Activated CD8-positive, alpha-beta memory T cell treated with anti-CD3 and anti-CD28 coated beads, Interleukin-2, amount 50 U/mL, for 4 hours (primary cell): ENCODE data around the gene NUP205.
"Not testable (repeated sequence)": the region's sequence is repeated elsewhere in the genome, so short reads cannot be mapped to it uniquely, and the experiment has no call there.

ENCODE experiments used
- DNase-seq: peaks from one replicate; pipeline ENCODE4 v3.0.0-alpha.2; 2020

Gene NUP205

GRCh38 chr7:135670179-135670578 is 112.5 kb downstream of the NUP205 start:
- no peak for DNase-seq

DNA sequence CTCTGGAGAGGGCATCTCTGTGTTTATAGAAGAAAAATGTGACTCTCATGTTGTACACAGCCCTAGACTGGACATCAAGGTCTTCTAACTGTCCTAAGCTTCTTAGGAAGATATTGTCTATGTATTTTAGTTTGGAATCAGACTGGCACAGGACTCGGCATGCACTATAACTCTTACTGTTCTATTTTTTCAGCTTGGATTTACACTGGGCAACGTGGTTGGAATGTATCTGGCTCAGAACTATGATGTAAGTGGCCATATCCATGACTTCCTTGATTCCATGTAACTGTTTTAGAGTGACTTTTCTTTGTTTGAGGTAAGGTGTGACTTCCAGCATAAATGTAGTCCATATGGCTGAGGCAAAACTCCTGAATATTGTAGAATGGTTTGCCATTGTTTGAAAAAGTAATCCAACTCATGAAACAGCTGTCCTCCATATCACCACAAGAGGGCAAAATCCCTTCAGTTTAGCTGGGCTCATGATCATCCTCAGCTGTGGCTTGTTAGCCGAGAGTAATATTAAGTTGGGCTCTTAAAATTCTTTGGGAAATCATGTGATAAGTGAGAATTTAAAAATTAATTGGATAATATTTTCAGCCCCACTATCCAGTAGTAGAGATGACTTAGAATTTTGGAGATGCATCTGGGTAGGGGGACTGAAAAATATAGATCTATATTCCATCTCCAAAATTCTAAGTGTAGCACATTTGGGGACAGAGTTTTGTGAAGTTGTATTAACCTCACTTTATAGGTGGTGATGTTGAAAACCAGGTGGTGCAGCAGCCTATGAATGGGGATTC is 115.0 kb downstream of the NUP205 start:
- DNase-seq: no peak

DNA sequence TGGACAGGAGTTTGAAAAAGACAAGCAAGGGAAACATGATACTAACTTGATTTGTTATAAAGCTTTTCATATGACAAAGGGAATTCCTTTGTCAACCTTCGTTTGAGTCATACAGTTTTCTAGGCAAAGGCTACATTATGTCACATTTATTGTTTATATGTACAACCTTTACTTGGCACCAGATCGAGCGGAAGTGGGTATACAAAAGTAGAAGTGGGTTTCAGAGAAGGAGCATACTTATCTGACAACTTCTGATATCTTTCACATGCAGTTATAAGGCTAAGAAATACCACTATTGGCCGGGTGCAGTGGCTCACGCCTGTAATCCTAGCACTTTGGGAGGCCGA is 115.6 kb downstream of the NUP205 start:
- no peak for DNase-seq

GRCh38 chr7:135678612-135679575 is 121.2 kb downstream of the NUP205 start:
- no peak for DNase-seq

GRCh38 chr7:135681762-135682161 is 124.0 kb downstream of the NUP205 start:
- no peak for DNase-seq

- DNase-seq: no peak
Observed at GRCh38 chr7:135682191-135682590, 124.5 kb downstream of the NUP205 start.

DNA sequence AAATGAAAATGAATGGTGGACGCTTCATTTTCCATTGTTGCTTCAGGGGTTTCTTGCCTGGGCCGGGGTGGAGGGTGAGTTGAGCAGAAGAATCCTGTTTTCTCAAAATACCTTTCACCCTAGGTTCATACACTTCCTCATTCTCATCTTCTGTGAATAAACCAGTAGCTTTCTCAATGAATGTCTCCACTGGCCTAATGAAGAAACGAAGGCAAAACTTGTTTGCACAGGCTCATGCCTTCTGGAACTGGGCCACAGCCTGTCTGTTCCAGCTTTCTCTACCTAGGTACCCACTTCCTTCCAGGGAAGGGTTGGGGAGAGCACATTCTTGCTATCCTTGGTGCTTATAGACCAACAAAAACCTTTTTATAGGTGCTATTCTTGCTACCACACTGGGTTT is 125.9 kb downstream of the NUP205 start:
- DNase-seq: no peak

DNA sequence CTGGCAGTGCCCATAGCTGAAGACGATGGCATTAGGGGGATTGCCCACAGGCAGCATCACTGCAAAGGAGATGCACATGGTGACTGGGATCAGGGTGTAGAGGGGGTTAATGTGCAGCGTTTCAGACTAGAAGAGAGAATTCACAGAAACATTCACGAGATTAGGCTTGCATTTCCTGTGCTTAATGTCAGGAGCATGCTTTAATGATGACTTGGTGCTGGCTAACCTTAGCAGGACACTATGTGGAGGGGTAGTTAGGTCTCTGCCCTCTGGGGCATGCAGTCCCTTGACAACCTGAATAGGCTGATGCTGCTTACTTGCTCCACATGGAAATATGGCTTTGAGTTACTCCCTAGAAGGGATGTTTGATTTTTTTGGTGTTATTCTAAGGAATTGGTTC is 126.4 kb downstream of the NUP205 start:
- DNase-seq: no peak

DNA sequence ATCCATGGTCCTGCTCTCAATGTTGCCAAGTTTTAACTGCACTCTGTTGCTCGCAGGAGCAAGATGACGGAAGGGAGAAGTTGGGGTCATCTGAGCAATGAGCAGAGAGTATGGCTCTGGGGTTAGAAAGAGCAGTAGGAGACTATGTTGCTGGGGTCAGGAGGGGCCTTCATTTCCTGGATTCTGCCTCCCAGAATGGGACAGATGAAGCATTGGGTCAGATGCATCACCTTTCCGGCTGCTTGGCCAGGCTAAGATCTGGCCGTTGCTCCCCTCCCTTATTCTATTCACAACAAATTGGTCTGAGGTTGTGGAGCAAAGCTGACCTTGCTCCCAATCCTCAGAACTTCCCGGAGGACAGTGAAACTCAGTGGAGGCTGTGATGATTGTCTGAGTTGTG is 127.0 kb downstream of the NUP205 start:
- no peak for DNase-seq

DNA sequence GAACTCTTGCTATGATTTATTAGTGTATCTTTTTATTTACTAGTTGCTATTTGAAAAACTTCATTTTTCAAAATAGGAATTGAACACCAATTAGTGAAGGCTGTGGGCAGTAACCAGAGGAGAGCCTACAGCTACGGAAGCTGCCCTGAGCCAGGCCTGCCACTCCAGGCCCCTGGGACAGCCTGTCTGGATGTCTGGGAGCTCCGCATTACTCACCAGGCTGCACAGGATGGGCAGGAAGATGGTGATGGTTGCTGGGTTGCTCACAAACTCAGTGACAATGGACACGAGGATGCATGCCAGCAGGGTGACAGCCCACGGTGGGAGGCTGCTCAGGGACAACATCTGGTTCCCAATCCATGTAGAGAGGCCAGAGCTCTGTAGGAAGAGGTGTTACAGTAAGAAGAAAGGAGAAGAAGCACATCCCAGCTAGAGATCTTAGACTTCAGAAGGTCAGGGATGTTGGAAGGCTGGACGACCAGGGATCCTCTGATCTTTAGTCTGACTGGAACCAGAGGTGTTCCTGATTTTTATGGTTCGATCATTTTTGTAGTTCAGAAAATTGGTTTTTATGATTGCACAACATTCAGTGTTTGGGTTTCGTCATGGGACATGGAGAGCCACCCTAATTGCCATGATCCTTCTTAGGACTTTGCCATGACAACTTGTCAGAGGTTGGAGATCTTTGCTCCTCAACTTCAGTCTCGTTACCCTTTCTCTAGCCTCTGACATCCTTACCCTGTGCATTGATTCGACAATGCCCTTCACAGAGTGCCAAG is 127.8 kb downstream of the NUP205 start:
- no peak for DNase-seq

- DNase-seq: no peak
Observed at GRCh38 chr7:135687466-135687865, 129.7 kb downstream of the NUP205 start.

DNA sequence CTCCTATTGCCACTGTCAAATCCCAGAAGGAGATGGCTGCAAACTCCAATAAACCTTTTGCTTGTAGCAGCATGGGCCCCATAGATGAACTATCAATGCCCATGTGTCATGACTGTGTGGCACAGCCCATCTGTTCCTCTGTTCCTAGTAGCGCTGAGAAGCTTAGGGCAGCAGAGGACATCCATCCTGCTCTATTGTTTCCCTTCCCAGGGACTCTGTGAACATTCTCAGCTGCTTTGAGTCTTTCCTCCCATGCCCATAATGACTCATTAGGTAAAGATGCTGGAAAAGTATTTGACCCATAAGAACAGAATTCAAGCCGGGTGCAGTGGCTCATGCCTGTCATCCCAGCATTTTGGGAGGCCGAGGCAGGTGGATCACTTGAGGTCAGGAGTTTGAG is 132.8 kb downstream of the NUP205 start:
- DNase-seq: no peak

DNA sequence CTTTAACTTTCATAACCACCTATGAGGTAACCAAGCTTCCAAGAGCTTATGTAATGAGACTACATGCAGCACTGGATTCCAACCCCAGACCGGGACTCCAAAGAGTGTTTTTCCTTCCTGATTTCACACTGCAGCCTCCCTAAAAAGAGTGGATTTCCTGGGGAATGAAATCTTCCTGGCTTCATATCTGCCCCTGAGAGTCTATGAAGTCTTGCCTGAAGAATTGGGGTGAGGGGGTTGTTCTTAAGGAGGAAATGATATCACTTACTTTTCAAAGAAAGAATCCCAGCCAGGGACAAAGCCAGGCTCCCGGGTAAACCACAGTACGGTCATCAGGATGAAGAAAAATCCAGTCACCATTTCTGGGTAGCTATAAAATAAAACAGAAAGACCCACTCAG is 134.3 kb downstream of the NUP205 start:
- DNase-seq: no peak

- not testable (repeated sequence) for DNase-seq
Observed at GRCh38 chr7:135692606-135693005, 134.9 kb downstream of the NUP205 start.

- no peak for DNase-seq
Observed at GRCh38 chr7:135693558-135693957, 135.8 kb downstream of the NUP205 start.

DNA sequence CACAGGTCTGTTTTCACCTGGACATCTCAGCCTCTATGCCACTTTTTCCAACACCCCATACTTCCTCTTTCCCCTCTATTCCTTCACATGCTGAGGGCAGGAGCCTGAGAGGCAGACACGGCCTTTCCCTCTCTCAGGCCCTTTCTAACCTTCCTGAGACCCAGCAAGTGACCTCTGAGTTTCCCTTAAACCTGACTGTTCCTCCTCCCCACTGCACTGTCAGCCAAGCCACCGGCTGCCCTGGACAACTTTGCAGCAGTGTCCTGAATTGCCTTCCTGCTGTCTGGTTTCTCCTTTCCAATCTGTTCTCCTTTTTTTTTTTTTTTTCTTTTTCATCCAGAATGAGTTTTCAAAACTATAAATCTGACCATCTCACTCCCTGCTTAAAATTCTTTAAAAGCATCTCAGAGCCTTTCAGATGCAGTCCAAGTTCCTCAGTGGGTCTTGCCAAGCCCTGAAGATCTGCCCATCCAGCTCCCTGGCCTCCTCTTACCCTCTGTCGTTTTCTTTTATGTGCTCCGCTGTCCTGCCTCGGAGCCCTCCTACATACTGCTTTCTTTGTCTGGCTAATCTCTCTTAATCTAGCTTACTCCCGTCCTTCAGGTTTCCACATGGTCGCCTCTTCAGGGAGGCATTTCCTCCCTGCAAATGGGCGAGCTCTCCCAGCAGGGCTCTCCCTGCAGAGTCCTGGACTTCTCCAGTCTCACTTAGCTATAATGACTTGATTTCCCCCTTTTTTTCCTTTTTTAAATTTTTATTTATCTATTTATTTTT is 139.7 kb downstream of the NUP205 start:
- no peak for DNase-seq
